ENCODE results near the gene PTPRH.

Gene PTPRH

DNA sequence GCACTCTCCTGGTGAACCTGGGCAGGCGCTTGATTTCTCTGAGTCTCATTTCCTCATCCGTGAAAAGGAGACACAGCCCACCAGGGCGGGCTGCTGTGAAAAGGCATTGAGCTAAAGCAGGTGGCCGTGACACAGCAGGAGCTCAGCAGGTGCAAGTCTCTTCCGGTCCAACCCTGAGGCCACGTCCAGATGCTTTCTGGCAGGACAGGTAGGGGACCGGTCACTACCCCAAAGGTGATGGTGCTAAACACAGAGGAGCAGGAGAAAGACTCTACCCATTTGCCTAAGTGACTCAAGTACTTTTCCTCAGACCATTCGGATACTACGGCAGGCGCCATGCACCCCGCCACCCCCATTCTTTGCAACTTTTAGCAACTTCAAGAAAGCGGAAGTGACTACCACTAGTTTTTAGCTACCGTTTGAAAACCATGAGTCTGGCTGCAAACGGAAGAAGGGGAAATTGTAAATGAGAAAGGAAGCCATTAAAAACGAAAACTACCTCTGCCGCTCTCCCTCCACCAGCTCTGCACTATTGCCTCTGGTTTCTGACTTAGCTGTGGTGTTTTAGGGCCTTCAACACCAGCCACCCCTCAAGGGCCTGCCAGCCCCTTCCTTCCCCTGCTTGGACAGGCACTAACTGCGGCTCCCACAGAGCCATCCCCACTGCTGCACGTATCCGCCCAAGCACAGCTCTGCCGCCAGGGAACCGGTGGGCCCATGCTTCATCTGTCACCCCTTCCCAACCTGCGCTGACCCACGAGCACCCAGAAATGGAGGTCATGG is 44.7 kb upstream of the PTPRH start:
- TF ChIP-seq, protein P1, sequence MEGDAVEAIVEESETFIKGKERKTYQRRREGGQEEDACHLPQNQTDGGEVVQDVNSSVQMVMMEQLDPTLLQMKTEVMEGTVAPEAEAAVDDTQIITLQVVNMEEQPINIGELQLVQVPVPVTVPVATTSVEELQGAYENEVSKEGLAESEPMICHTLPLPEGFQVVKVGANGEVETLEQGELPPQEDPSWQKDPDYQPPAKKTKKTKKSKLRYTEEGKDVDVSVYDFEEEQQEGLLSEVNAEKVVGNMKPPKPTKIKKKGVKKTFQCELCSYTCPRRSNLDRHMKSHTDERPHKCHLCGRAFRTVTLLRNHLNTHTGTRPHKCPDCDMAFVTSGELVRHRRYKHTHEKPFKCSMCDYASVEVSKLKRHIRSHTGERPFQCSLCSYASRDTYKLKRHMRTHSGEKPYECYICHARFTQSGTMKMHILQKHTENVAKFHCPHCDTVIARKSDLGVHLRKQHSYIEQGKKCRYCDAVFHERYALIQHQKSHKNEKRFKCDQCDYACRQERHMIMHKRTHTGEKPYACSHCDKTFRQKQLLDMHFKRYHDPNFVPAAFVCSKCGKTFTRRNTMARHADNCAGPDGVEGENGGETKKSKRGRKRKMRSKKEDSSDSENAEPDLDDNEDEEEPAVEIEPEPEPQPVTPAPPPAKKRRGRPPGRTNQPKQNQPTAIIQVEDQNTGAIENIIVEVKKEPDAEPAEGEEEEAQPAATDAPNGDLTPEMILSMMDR (IDR thresholded peaks at IDR 0.05; ENCODE audit: low read depth, low read length) = no peak
- no peak overlapping the region for H3K4me3 ChIP-seq (ENCODE audit: low read depth, low read length)

DNA sequence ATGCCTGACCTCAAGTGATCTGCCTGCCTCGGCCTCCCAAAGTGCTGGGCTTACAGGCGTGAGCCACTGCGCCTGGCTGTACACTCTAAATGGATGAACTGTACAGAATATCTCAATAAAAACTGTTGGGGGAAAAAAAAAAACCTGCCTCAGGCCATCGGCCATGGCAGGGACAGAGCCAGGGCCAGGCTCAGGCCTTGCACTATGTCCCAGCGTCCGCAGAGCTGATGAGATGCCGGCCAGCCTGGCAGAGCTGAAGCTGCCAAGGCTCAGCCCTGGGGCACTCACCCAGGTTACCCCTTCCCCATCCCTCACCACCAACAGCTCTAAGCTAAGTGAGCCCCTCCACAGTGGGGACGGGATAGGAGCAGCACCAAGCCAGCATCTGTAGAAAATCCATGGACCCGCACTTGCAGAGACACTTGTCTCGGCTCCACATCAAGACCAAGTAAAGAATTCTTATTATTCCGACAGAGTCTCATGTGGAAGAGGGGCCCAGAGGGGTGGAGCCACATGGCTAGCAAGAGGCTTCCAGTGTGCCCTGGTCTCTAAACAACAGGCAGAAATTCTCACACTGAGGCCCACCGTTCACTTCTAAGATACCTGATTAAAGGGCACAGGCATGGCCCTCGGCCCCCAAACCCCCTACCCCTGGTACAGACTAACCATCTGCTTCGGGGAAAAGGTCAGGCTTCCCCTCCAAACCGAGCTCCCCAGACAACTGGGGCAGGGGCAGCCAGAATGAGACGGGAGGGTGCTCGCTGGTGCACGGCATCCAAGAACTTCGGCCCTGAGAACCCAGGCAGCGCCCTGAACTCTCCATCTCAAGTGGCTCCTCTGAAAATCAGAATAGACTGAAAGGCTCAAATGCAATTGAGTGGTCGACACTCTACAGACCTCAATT is 43.7 kb upstream of the PTPRH start:
- TF ChIP-seq, protein P1 (IDR thresholded peaks at IDR 0.05; ENCODE audit: low read depth, low read length) = no peak
- no peak overlapping the region for H3K4me3 ChIP-seq (ENCODE audit: low read depth, low read length)

DNA sequence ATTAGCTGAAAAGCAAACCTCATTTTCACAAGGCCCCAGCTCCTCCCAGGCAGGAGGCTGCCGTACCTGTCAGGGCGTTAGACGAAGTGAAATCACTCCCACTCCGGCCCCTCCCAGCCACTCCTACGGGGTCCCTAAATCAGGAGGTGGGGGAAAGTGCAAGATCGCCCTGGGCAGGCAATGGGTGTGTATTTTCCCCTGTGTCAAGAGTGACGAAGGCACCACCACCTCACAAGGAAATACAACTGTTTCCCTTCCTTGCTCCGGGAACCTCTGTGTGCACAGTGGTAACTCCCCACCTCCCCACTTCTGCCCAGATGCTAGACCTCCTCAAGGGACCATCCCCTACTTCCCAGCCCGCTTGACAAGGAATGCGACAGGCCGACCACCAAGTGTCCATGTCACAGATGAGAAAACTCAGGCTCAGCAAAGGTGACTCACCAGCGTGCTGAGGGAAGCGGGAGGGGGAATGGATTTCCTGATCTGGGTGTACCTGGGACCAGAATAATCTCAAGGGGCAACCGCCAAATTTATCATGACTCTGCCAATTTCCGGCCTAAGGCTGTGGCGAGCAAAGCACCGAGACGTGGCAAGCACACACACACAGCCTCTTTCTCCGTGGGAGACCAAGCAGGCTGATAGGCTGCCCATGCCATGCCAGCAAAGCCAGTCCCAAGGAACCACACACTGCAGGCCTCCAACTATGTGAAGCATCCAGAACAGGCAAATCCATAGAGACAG is 42.2 kb upstream of the PTPRH start:
- TF ChIP-seq, protein P1 (IDR thresholded peaks at IDR 0.05; ENCODE audit: low read depth, low read length) = no peak
- no peak overlapping the region for H3K4me3 ChIP-seq (ENCODE audit: low read depth, low read length)

DNA sequence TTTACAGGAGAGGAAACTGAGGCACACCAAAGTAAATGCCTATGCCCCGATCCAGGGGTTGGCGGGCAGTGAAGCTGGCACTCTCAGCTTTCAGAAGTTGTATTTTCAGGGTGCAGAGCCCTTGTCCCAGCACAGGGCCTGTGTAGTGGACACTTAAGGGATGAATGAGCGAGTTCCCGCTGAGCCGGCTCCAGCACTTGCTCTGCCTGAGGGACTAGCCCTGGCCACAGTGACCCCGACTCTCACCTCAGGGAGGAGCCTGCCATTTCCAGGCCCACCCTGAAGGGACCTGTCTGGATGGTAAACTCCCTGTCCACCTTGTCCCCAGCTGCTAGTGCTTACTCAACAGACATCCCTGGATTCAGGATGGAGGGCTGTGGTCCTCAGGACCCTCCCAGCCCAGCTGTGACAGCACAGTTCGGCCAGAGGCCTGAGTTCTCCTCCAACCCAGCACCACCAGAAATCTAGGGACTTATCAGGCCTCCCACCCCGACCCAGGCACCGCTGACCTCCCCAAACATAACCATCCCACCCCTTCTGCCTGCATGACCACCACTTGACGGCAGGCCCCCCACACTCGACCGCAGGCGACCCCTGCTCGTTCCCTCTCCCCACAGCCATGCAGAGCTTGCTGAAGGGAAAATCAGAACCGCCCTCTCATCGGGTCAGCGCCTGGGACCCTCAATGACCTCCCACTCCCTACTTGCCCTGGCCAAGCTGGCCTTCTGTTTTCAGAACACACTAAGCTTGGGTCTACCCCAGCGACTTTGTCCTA is 41.1 kb upstream of the PTPRH start:
- TF ChIP-seq, protein P1 (IDR thresholded peaks at IDR 0.05; ENCODE audit: low read depth, low read length) = no peak

DNA sequence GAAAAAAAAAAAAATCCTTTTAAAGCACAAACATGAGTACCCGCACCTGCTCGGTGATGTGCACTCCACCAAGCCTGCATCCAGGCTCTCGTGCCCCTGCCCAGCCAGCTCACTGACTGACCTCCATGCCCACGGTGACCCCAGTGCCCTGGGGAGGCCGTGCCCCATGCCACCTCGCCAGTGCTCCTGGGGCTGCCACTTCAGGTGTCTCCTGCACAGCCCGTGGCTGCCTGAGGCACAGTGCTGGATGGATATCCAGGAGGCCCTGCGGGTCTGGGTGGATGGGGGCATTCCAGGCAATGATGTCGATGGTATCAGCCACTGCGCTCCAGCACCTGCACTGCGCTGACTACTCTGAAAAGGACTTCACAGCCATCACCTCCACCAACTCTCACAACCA is 40.5 kb upstream of the PTPRH start:
- TF ChIP-seq, protein P1 (IDR thresholded peaks at IDR 0.05; ENCODE audit: low read depth, low read length) = no peak
- no peak overlapping the region for H3K4me3 ChIP-seq (ENCODE audit: low read depth, low read length)

More for the DNA sequence above, 41.1 kb upstream of the PTPRH start:
- H3K4me3 ChIP-seq (ENCODE audit: low read depth, low read length) = no peak overlapping the region

DNA sequence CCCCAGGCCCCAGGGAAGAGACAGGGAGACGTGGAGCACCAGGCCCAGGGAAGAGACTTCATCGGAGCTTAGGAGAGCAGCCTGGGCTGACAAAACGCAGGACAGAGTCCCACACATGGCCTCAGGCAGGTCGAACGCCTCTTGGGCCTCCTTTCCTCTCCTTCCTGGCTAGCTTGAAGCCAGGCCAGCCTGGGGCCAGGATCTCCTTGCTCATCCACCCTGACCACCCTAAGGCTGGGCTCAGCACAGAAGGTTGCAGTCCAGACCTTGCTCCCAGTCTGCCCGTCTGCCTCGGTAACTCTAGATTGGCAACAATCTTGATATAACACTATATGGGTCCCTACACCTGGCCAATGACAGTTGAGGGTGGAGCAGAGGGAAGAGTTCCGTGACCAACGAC is 39.4 kb upstream of the PTPRH start:
- TF ChIP-seq, protein P1 (IDR thresholded peaks at IDR 0.05; ENCODE audit: low read depth, low read length) = no peak

More for the DNA sequence above, 39.4 kb upstream of the PTPRH start:
- H3K4me3 ChIP-seq (ENCODE audit: low read depth, low read length) = no peak overlapping the region
